Left forelimb (tissue), 1 donor: Measurements from ENCODE around the gene FOXL2NB.
"Not testable (repeated sequence)": the region's sequence is repeated elsewhere in the genome, so short reads cannot be mapped to it uniquely, and the experiment has no call there.

Experiments used
- DNase-seq: peaks from one replicate; pipeline ENCODE4 v3.0.0-alpha.2; 2018; ENCODE audit warnings: low spot score

Gene FOXL2NB

GRCh38 chr3:138946663-138947494 is at the start of gene FOXL2NB, which contains the start of gene FOXL2:
Gene FOXL2NB (plus strand): TSS chr3:138947217. CDS start chr3:138947365, 148 bp downstream.
Gene FOXL2 (minus strand): TSS chr3:138947137. CDS start chr3:138946722, 415 bp downstream.
- no peak for DNase-seq

- no peak for DNase-seq
Observed at GRCh38 chr3:138898301-138898700, 48.7 kb upstream of the FOXL2NB start.

GRCh38 chr3:138898708-138899107 is 48.3 kb upstream of the FOXL2NB start:
- DNase-seq = no peak

- DNase-seq = no peak
Observed at GRCh38 chr3:138899351-138899991, 47.5 kb upstream of the FOXL2NB start.

GRCh38 chr3:138901567-138901966 is 45.5 kb upstream of the FOXL2NB start:
- no peak for DNase-seq

- DNase-seq = no peak
Observed at GRCh38 chr3:138902171-138902570, 44.8 kb upstream of the FOXL2NB start.

- DNase-seq = no peak
Observed at GRCh38 chr3:138907539-138907938, 39.5 kb upstream of the FOXL2NB start.

GRCh38 chr3:138908846-138909245 is 38.2 kb upstream of the FOXL2NB start:
- no peak for DNase-seq

- DNase-seq = no peak
Observed at GRCh38 chr3:138909904-138910303, 37.1 kb upstream of the FOXL2NB start.

GRCh38 chr3:138911621-138912020 is 35.4 kb upstream of the FOXL2NB start:
- DNase-seq = no peak

- no peak for DNase-seq
Observed at GRCh38 chr3:138912237-138912636, 34.8 kb upstream of the FOXL2NB start.

GRCh38 chr3:138913766-138914165 is 33.3 kb upstream of the FOXL2NB start:
- no peak for DNase-seq

GRCh38 chr3:138914870-138915502 is 32.0 kb upstream of the FOXL2NB start:
- DNase-seq = no peak

GRCh38 chr3:138915503-138916498 is 31.2 kb upstream of the FOXL2NB start:
- DNase-seq = peak; percentile 96

- DNase-seq = no peak
Observed at GRCh38 chr3:138916824-138917223, 30.2 kb upstream of the FOXL2NB start.

GRCh38 chr3:138919325-138919724 is 27.7 kb upstream of the FOXL2NB start:
- no peak for DNase-seq

GRCh38 chr3:138921316-138922292 is 25.4 kb upstream of the FOXL2NB start:
- DNase-seq = no peak

GRCh38 chr3:138922400-138922799 is 24.6 kb upstream of the FOXL2NB start:
- not testable (repeated sequence) for DNase-seq

GRCh38 chr3:138923531-138923994 is 23.5 kb upstream of the FOXL2NB start:
- no peak for DNase-seq

- no peak for DNase-seq
Observed at GRCh38 chr3:138928727-138929372, 18.2 kb upstream of the FOXL2NB start.
